HL-60 (cell line): ENCODE measurements around the gene KRTAP5-4.

Source experiments
- CTCF ChIP-seq: IDR thresholded peaks from one replicate; pipeline ENCODE4 v1.5.1; 2011; ENCODE audit warnings: low read length, control low read depth, inconsistent platforms; ENCODE audit not compliant: insufficient read depth
- GABPA ChIP-seq: IDR thresholded peaks from 2 replicates; pipeline ENCODE4 v1.6.1; 2012; ENCODE audit warnings: low read depth
- POLR2AphosphoS5 ChIP-seq: IDR thresholded peaks from 2 replicates; pipeline ENCODE4 v1.6.1; 2012; ENCODE audit warnings: low read depth
- REST ChIP-seq: IDR thresholded peaks from 2 replicates; pipeline ENCODE4 v1.6.1; 2012; ENCODE audit warnings: low read depth; ENCODE audit not compliant: insufficient replicate concordance
- SPI1 ChIP-seq: IDR thresholded peaks from 2 replicates; pipeline ENCODE4 v1.6.1; 2012; ENCODE audit warnings: low read depth, mild to moderate bottlenecking, borderline replicate concordance

- TF ChIP-seq CTCF, result no peak
- TF ChIP-seq POLR2AphosphoS5, result no peak
- no peak for TF ChIP-seq REST
- TF ChIP-seq GABPA, result no peak
- no peak for TF ChIP-seq SPI1
These were observed 31.9 kb downstream of the KRTAP5-4 start for GRCh38 chr11:1589996-1590395.
